HCT116 (cell line): ENCODE measurements around the gene PHACTR4. TPM values are rescaled to one million over a fixed set of nuclear protein-coding genes. Genes with fewer than 3 reads are reported as not detected.

Experiments used
- ATAC-seq: fragments of 200-7000 bp; cut with Tn5 transposase; 2 replicates; pipeline ENCODE4 v1.9.1; 2020; ENCODE audit warnings: mild to moderate bottlenecking, moderate library complexity
- BruUV-seq: library from RNA; stranded (reverse); fragments of 400-500 nt; replicated peaks from 2 replicates; lab custom pipeline; 2021; lab: Mats Ljungman, UMichigan
- CTCF ChIA-PET: fragments of 300-600 bp; sonication (Branson Sonifier 250); formaldehyde crosslinking; loops from one replicate; lab custom pipeline; 2021; ENCODE audit warnings: antibody characterized with exemption; lab: Charles Lee
- POLR2A ChIA-PET: fragments of 300-600, 350-600 bp; sonication (Branson Sonifier 250); formaldehyde crosslinking; loops from one replicate; lab custom pipeline; 2021; ENCODE audit warnings: antibody characterized with exemption; lab: Charles Lee
- RAD21 ChIA-PET, 2 experiments: fragments of 300-600 bp; sonication (Branson Sonifier 250); formaldehyde crosslinking; loops; one replicate each; lab custom pipeline; 2023; ENCODE audit warnings: low total read pairs in 2 of 2; ENCODE audit not compliant: uncharacterized antibody in 2 of 2, unreplicated experiment in 2 of 2, low non-redundant PET in 1 of 2; lab: Charles Lee
- DNase-seq: peaks from one replicate; pipeline ENCODE4 v3.0.0-alpha.2; 2010; ENCODE audit warnings: low read depth, low spot score
- H2AFZ ChIP-seq: fragments of 200-600 bp; shearing (Covaris generic), sonication (generic); 2 replicates; pipeline ENCODE4 v1.6.1; 2017; ENCODE audit warnings: low read depth, mixed run types, mixed read lengths, antibody characterized with exemption, low read length; ENCODE audit not compliant: poor library complexity, severe bottlenecking
- H3K27ac ChIP-seq: 2 replicates; pipeline ENCODE4 v1.5.1; 2012; ENCODE audit warnings: low read depth, low read length
- H3K27me3 ChIP-seq: fragments of 200-600 bp; sonication (generic); 2 replicates; pipeline ENCODE4 v1.6.1; 2016; ENCODE audit warnings: mixed run types, low read length, mixed read lengths; ENCODE audit not compliant: insufficient read depth
- H3K36me3 ChIP-seq, 2 experiments: fragments of 200-500 bp in 1 of 2; fragments of 200-600 bp in 1 of 2; sonication (Bioruptor generic) in 1 of 2; sonication (generic) in 1 of 2; 2 replicates each; pipeline versions ENCODE4 v1.5.1 to v1.6.1; 2014 to 2016; ENCODE audit warnings: low read length in 2 of 2, inconsistent platforms in 1 of 2, mixed read lengths in 1 of 2, mixed run types in 1 of 2; ENCODE audit not compliant: insufficient read depth in 2 of 2, control insufficient read depth in 1 of 2
- H3K4me1 ChIP-seq, 2 experiments: fragments of 200-600 bp in 1 of 2; sonication (generic) in 1 of 2; 2 replicates each; pipeline versions ENCODE4 v1.5.1 to v1.6.1; 2012 to 2017; ENCODE audit warnings: low read length in 2 of 2, inconsistent platforms in 1 of 2, mild to moderate bottlenecking in 1 of 2, mixed read lengths in 1 of 2, mixed run types in 1 of 2, moderate library complexity in 1 of 2; ENCODE audit not compliant: insufficient read depth in 2 of 2, control insufficient read depth in 1 of 2
- H3K4me2 ChIP-seq: fragments of 200-600 bp; sonication (generic); 2 replicates; pipeline ENCODE4 v1.6.1; 2017; ENCODE audit warnings: mixed run types, low read length, mixed read lengths
- H3K4me3 ChIP-seq, 2 experiments: fragments of 200-600 bp in 1 of 2; sonication (generic) in 1 of 2; replicated peaks in 1 of 2; 2 replicates each; pipeline ENCODE4 v1.5.1; 2011 to 2016; ENCODE audit warnings: low read length in 2 of 2, control low read depth in 1 of 2, low read depth in 1 of 2, mild to moderate bottlenecking in 1 of 2, mixed read lengths in 1 of 2, mixed run types in 1 of 2
- H3K79me2 ChIP-seq: fragments of 200-600 bp; sonication (generic); 2 replicates; pipeline ENCODE4 v1.6.1; 2017; ENCODE audit warnings: mild to moderate bottlenecking, mixed run types, low read length, moderate library complexity, mixed read lengths; ENCODE audit not compliant: insufficient read depth
- H3K9ac ChIP-seq: fragments of 200-600 bp; sonication (generic); 2 replicates; pipeline ENCODE4 v1.6.1; 2016; ENCODE audit warnings: low read length, mixed read lengths
- H3K9me2 ChIP-seq: fragments of 200-600 bp; sonication (generic), shearing (Covaris generic); 2 replicates; pipeline ENCODE4 v1.6.1; 2017; ENCODE audit warnings: mixed run types, mild to moderate bottlenecking, moderate library complexity; ENCODE audit not compliant: insufficient read depth
- H3K9me3 ChIP-seq, 2 experiments: fragments of 200-500 bp in 1 of 2; fragments of 200-600 bp in 1 of 2; sonication (Bioruptor generic) in 1 of 2; sonication (generic) in 1 of 2; 2 replicates each; pipeline ENCODE4 v1.6.1; 2014 to 2017; ENCODE audit warnings: low read length in 2 of 2, mixed read lengths in 2 of 2, inconsistent platforms in 1 of 2, low read depth in 1 of 2, mild to moderate bottlenecking in 1 of 2, mixed run types in 1 of 2, moderate library complexity in 1 of 2; ENCODE audit not compliant: control insufficient read depth in 1 of 2, insufficient read depth in 1 of 2
- H4K20me1 ChIP-seq: fragments of 200-600 bp; sonication (generic), shearing (Covaris generic); 2 replicates; pipeline ENCODE4 v1.6.1; 2017; ENCODE audit warnings: mixed run types, mild to moderate bottlenecking, moderate library complexity; ENCODE audit not compliant: insufficient read depth
- CEBPB ChIP-seq: IDR thresholded peaks from 2 replicates; pipeline ENCODE4 v1.6.1; 2012; ENCODE audit warnings: low read depth
- CTCF ChIP-seq, 3 experiments: fragments of 200-600 bp in 1 of 3; sonication (generic) in 1 of 3; IDR thresholded peaks in 2 of 3; conservative IDR thresholded peaks in 1 of 3; 2 replicates each; pipeline ENCODE4 v1.5.1; 2012 to 2017; ENCODE audit warnings: low read depth in 2 of 3, low read length in 2 of 3, antibody characterized with exemption in 1 of 3, borderline replicate concordance in 1 of 3, control low read depth in 1 of 3, mild to moderate bottlenecking in 1 of 3, mixed read lengths in 1 of 3, mixed run types in 1 of 3, moderate library complexity in 1 of 3; ENCODE audit not compliant: insufficient read depth in 1 of 3
- EZH2 ChIP-seq: fragments of 200-600 bp; sonication (generic); IDR thresholded peaks from 2 replicates; pipeline ENCODE4 v1.6.1; 2017; ENCODE audit warnings: antibody characterized with exemption, mixed run types
- EZH2phosphoT487 ChIP-seq: fragments of 200-600 bp; IDR thresholded peaks from 2 replicates; pipeline ENCODE4 v1.6.1; 2018; ENCODE audit warnings: antibody characterized with exemption, borderline replicate concordance
- POLR2A ChIP-seq: IDR thresholded peaks from 2 replicates; pipeline ENCODE4 v1.7.0; 2011; ENCODE audit warnings: borderline replicate concordance; ENCODE audit not compliant: insufficient read depth, insufficient read length; ENCODE audit errors: extremely low read depth
- RAD21 ChIP-seq: IDR thresholded peaks from 2 replicates; pipeline ENCODE4 v1.6.1; 2012; ENCODE audit warnings: low read depth, mild to moderate bottlenecking
- SP1 ChIP-seq: IDR thresholded peaks from 2 replicates; pipeline ENCODE4 v1.6.1; 2012; ENCODE audit warnings: low read depth
- intact Hi-C: fragments of 100-400 bp; cut with micrococcal nuclease; formaldehyde crosslinking; loops from 2 replicates; pipeline ENCODE4 v1.10.0; 2022
- total RNA-seq: library from RNA; stranded (reverse); gene quantifications from one replicate; pipeline ENCODE4 v1.2.1, GENCODE V29; 2021; ENCODE audit not compliant: unreplicated experiment
- TF ChIP-seq, protein P1 (sequence below): IDR thresholded peaks from 2 replicates; pipeline ENCODE4 v1.6.1; 2012; ENCODE audit warnings: low read depth
- TF ChIP-seq, protein P2 (sequence below): IDR thresholded peaks from 2 replicates; pipeline ENCODE4 v1.6.1; 2012

Gene PHACTR4
- total RNA-seq, 1 experiment from 2014 or later = 36.0 TPM

GRCh38 chr1:28359592-28360239 lies 9.8 kb upstream of the PHACTR4 start:
- BruUV-seq = no TSS peak

More at GRCh38 chr1:28359592-28360239, 9.8 kb upstream of the PHACTR4 start:
- no peaks in the 10 kb centered on the region for H3K36me3 ChIP-seq
- H3K4me3 ChIP-seq = no peak overlapping the region
- RAD21 ChIA-PET = interaction anchor here in 1 of 2 experiments (0.6 to 1.3 kb wide), 2 partner anchors 9 to 22 kb away, joined by 3 to 10 read pairs; partner anchors contain the start of gene PHACTR4
- no peaks in the 10 kb centered on the region for H4K20me1 ChIP-seq
- peaks cover 0 to 3% of the 10 kb centered on the region in 2 experiments; a peak in 1 of 4 replicates for H3K4me1 ChIP-seq
- POLR2A ChIA-PET = interaction anchor here (0.9 to 1.2 kb wide), 3 partner anchors 8 to 111 kb away, joined by 3 to 6 read pairs (median 4); partner anchors contain the start of gene MED18
- no peak for TF ChIP-seq SP1
- no peak for TF ChIP-seq EZH2
- peak; percentile 73 for TF ChIP-seq RAD21
- TF ChIP-seq, protein P1, sequence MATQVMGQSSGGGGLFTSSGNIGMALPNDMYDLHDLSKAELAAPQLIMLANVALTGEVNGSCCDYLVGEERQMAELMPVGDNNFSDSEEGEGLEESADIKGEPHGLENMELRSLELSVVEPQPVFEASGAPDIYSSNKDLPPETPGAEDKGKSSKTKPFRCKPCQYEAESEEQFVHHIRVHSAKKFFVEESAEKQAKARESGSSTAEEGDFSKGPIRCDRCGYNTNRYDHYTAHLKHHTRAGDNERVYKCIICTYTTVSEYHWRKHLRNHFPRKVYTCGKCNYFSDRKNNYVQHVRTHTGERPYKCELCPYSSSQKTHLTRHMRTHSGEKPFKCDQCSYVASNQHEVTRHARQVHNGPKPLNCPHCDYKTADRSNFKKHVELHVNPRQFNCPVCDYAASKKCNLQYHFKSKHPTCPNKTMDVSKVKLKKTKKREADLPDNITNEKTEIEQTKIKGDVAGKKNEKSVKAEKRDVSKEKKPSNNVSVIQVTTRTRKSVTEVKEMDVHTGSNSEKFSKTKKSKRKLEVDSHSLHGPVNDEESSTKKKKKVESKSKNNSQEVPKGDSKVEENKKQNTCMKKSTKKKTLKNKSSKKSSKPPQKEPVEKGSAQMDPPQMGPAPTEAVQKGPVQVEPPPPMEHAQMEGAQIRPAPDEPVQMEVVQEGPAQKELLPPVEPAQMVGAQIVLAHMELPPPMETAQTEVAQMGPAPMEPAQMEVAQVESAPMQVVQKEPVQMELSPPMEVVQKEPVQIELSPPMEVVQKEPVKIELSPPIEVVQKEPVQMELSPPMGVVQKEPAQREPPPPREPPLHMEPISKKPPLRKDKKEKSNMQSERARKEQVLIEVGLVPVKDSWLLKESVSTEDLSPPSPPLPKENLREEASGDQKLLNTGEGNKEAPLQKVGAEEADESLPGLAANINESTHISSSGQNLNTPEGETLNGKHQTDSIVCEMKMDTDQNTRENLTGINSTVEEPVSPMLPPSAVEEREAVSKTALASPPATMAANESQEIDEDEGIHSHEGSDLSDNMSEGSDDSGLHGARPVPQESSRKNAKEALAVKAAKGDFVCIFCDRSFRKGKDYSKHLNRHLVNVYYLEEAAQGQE = no peak
- no peak for TF ChIP-seq EZH2phosphoT487
- TF ChIP-seq CTCF (IDR thresholded peaks at IDR 0.05 in 2 of 3, conservative IDR thresholded peaks at IDR 0.05 in 1 of 3; ENCODE audit: borderline replicate concordance in 1 of 3, insufficient read depth in 1 of 3, low read depth in 2 of 3, low read length in 2 of 3) = peak; percentile 63 to 77 (median 66); a peak in 5 of 6 replicates
- TF ChIP-seq CEBPB = no peak
- TF ChIP-seq, protein P2, sequence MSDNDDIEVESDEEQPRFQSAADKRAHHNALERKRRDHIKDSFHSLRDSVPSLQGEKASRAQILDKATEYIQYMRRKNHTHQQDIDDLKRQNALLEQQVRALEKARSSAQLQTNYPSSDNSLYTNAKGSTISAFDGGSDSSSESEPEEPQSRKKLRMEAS = no peak
- no peak for TF ChIP-seq POLR2A
- TF ChIP-seq, all 23 proteins: peak for 2
- H2AFZ ChIP-seq = peak overlapping the region; percentile 49
- no peak overlapping the region for H3K9ac ChIP-seq
- no peaks in the 10 kb centered on the region for H3K79me2 ChIP-seq
- no peak overlapping the region for H3K27ac ChIP-seq
- H3K9me2 ChIP-seq = no peaks in the 10 kb centered on the region
- no peaks in the 10 kb centered on the region for H3K9me3 ChIP-seq
- H3K4me2 ChIP-seq = no peak overlapping the region
- H3K27me3 ChIP-seq = no peaks in the 10 kb centered on the region
- DNase-seq = no peak
- CTCF ChIA-PET = interaction anchor here (0.6 to 2.6 kb wide), 12 partner anchors 8 to 517 kb away, joined by 3 to 20 read pairs (median 4); partner anchors contain the start of gene MED18
- intact Hi-C loops = loop anchor here (5.0 to 10.0 kb wide), 2 partner anchors 243 to 515 kb away; no protein-coding TSS in a partner anchor
- ATAC-seq = peak; percentile 91
